Spleen (tissue), 7 donors: ENCODE results near the gene ADGRL3.

Experiments used
- CTCF ChIP-seq, 11 experiments: fragments of 200-600 bp in 7 of 11; fragments of 450-650 bp in 4 of 11; sonication (generic) in 4 of 11; IDR thresholded peaks in 8 of 11; conservative IDR thresholded peaks in 3 of 11; 1 replicate in 7 of 11; 2 replicates in 4 of 11; pipeline versions ENCODE4 v1.4.0 to v1.8.0; 2016 to 2021; ENCODE audit warnings: antibody characterized with exemption in 11 of 11, inconsistent platforms in 4 of 11, mild to moderate bottlenecking in 1 of 11
- POLR2A ChIP-seq, 3 donors: fragments of 450-650 bp; IDR thresholded peaks; one replicate each; pipeline ENCODE4 v1.5.1; 2017; ENCODE audit warnings: antibody characterized with exemption in 3 of 3, mild to moderate bottlenecking in 1 of 3
- donor health status: DM: no; HTN: no; CAD: no; lungs with moderate emphysema.
- donor health status: DM: no; HTN: no; CAD: no.
- donor health status: DM: no; HTN: no; CAD: no.

GRCh38 chr4:61693520-61693919, 493.4 kb downstream of the ADGRL3 start:
- no peak for TF ChIP-seq CTCF (IDR thresholded peaks at IDR 0.05 in 8 of 11, conservative IDR thresholded peaks at IDR 0.05 in 3 of 11)
- TF ChIP-seq POLR2A (IDR thresholded peaks at IDR 0.05), result no peak
